Measurements from ENCODE around the gene CCDC57. TPM values are rescaled to one million over a fixed set of nuclear protein-coding genes. Genes with fewer than 3 reads are reported as not detected.
"Not testable (repeated sequence)": the region's sequence is repeated elsewhere in the genome, so short reads cannot be mapped to it uniquely, and the experiment has no call there.

Gene CCDC57
- polyA plus RNA-seq, 4 donors: 33.4 to 79.9 (median 43.5) TPM

- DNase-seq (ENCODE audit: low read depth in 4 of 4, low spot score in 3 of 4): no peak
These were observed 74.1 kb downstream of the CCDC57 start for GRCh38 chr17:82138511-82138992.

GRCh38 chr17:82134101-82134500 lies 78.5 kb downstream of the CCDC57 start:
- no peak for DNase-seq (ENCODE audit: low read depth in 4 of 4, low spot score in 3 of 4)

DNA sequence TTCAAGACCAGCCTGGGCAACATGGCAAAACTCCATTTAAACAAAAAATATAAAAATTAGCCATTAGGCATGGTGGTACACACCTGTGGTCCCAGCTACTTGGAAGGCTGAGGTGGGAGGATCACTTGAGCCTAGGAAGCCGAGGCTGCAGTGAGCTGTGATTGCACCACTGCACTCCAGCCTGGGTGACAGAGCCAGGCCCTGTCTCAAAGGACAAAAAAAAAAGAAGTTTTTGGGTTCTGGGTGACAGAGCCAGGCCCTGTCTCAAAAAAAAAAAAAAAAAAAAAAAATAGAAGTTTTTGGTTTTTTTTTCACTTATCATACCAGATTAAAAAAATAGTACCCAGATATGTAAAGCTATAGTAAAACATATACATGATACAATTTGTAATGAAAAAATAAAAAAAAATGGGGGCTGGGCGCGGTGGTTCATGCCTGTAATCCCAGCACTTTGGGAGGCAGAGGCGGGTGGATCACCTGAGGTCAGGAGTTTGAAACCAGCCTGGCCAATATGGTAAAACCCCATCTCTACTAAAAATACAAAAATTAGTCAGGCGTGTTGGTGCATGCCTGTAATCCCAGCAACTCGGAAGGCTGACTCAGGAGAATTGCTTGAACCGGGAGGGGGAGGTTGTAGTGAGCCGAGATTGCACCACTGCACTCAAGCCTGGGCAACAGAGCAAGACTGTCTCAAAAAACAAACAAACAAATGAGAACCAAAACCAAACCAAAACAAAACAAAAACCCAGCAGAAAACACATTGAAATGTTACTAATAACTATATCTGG lies 79.3 kb downstream of the CCDC57 start:
- not testable (repeated sequence) for DNase-seq (ENCODE audit: low read depth in 4 of 4, low spot score in 3 of 4)

DNA sequence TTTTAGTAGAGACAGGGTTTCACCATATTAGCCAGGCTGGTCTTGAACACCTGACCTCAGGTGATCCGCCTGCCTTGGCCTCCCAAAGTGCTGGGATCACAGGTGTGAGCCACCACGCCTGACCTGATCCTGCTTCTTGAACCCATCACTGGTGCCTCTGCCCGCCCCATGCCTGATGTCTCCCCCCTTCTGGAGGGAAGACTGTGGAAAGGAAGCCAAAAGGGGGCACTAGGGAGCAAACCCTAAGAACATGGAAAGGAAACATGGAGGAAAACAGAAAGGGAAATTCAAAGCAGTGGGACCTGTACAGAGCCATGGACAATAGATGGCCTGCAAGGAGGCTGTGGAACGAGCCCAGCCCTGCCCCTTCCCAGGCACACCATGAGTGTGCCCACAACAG lies 83.5 kb downstream of the CCDC57 start:
- no peak for DNase-seq (ENCODE audit: low read depth in 4 of 4, low spot score in 3 of 4)

GRCh38 chr17:82128287-82128686 lies 84.4 kb downstream of the CCDC57 start:
- no peak for DNase-seq (ENCODE audit: low read depth in 4 of 4, low spot score in 3 of 4)

GRCh38 chr17:82127704-82128103 lies 84.9 kb downstream of the CCDC57 start:
- DNase-seq (ENCODE audit: low read depth in 4 of 4, low spot score in 3 of 4): no peak

DNA sequence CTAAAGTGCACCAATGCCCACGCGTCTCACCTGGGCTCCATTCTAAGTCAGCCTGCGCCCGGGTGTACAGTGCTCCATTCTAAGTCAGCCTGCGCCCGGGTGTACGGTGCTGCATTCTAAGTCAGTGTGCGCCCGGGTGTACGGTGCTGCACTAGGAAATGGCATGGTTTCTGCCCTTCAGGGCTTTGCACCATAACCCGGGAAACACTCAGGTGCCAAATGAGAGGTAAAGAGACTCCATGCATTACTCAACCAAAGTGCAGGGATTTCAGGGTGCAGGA lies 85.4 kb downstream of the CCDC57 start:
- DNase-seq (ENCODE audit: low read depth in 4 of 4, low spot score in 3 of 4): no peak

DNA sequence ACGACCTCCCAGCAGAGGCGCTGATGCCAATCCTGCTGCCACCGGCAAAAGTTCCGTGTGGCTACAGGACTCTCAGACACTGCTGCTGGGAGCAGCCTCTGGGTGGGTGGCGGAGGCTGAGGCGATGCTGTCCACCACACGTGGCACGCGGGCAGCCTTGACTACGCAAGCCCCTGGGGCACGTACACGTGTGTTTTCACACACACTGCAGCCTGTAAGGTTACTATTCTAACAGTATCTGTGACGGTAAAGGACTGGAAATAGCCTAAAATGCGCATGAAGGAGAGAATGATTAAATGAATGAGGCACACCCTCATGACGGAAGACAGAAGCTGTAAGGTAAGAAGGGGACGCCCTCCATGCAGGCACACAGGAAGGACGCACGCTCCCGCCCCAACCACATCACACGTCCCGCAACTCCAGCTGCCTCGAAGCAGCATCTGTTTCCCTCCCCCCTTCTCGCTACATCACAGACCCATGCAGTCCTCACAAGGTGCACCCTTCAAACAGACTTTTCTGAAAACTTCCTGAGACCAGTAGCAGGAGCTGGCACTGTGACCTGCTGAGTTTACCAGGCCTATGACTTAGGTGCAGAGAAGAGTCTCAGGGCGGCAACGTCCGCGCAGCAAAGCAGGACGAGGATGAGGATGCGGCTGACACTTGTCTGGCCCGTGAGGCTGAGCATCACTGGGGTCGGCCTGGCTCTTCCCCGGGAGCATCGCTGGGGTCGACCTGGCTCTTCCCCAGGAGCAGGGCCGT lies 85.9 kb downstream of the CCDC57 start:
- DNase-seq (ENCODE audit: low read depth in 4 of 4, low spot score in 3 of 4): no peak

- no peak for DNase-seq (ENCODE audit: low read depth in 4 of 4, low spot score in 3 of 4)
These were observed 88.5 kb downstream of the CCDC57 start for GRCh38 chr17:82124101-82124500.

DNA sequence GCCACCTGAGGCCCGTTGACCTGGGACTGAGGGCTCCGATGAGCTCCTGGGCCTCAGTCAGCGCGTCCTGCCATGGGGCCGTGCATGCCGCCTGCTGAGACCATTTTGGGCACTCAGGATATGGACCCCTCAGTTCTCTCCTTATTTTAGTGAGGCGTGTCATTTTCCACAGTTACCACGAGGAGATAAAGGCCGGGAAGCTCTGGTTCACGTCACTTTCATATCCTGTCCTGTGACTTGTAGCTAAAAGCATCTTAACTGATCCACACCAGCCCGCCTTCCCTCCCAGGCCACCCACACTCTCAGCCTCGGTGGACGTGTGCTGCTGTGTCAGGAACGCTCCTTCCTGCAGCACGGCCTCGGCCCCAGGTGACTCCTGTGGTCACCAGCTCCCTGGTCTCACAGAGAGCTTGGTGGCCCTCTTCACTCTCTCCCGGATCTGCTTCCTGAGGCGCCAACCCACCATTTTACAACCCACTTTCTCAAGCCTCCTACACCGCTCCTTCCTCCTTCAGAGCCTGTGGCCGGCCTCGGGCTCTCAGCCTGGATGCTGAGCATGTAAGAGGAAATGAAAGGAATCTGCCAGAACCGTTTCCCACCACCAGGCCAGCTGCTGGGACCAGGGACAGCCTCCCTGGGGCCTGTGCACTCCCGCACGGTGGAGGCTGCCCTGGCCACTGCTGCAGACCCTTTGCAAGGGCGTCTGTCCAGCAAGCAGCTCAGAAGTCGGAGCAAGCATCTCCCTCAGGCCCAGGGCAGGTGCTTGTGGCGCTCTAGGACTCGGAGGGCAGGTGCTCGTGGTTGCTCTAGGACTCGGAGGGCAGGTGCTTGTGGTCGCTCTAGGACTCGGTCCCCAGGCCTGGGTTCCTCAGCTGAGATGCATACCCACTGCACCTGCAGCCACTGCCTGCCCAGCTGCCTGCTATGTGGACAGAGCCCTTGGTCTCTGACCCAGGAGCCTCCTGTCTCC lies 90.7 kb downstream of the CCDC57 start:
- DNase-seq (ENCODE audit: low read depth in 4 of 4, low spot score in 3 of 4): no peak

DNA sequence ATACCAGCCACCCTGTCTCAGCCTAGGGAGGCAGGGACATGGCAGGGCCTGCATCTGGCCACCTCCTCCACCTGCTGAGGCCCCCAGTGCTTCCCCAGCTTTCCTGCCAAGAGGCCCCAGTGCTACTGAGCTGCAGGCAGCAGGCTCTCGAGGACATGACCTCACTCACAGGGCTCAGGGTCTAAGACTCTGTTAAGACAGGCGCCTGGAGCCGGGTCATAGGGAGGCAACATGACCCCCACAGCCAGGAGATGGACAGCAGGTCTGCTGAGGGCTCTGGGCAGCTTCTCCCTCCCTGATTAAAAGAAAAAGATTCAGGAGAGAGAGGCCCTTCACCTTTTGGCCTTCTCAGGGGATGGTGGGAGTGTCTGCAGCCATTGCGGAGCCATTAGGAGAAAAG lies 91.4 kb downstream of the CCDC57 start:
- no peak for DNase-seq (ENCODE audit: low read depth in 4 of 4, low spot score in 3 of 4)

DNA sequence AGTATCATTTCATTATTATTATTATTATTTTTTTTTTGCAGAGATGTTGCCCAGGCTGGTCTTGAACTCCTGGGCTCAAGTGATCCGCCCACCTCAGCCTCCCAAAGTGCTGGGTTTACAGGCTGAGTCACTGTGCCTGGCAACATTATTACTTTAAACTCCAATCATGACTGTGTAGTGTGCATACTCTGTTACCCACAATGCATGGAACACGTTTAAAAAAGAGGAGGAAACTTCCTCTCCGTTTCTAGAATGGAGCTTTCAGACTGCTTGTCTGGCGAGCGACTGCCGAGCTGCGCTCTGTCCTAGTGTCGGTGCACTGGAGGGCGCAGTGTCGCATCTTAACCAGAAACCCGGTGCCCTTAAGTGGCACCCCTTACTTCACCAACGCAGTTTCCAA lies 92.5 kb downstream of the CCDC57 start:
- DNase-seq (ENCODE audit: low read depth in 4 of 4, low spot score in 3 of 4): no peak

- DNase-seq (ENCODE audit: low read depth in 4 of 4, low spot score in 3 of 4): no peak
These were observed 93.7 kb downstream of the CCDC57 start for GRCh38 chr17:82118815-82119380.

GRCh38 chr17:82118168-82118814 lies 94.4 kb downstream of the CCDC57 start:
- DNase-seq (ENCODE audit: low read depth in 4 of 4, low spot score in 3 of 4): no peak

GRCh38 chr17:82117139-82118090 lies 95.2 kb downstream of the CCDC57 start:
- no peak for DNase-seq (ENCODE audit: low read depth in 4 of 4, low spot score in 3 of 4)

GRCh38 chr17:82116246-82116645 lies 96.4 kb downstream of the CCDC57 start:
- DNase-seq (ENCODE audit: low read depth in 4 of 4, low spot score in 3 of 4): no peak

DNA sequence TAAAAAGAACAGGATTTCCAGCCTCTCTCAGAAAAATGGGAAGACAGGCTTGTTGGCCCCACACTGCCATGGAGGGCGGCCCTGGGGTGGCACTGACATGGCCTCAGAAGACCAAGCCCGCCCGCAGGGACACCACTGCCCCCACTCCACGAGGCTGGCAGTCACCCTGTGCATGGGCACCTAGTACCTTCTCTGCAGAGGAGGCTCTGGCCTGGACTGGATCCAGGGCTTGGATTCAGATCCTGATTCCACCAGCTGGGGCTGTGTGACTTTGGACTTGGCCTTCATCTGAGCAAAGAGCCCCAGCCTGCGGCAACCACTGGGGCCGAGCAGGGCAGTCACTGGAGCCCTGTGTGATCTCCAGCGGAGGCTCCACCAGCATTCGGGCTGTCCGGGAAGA lies 97.8 kb downstream of the CCDC57 start:
- DNase-seq (ENCODE audit: low read depth in 4 of 4, low spot score in 3 of 4): no peak

DNA sequence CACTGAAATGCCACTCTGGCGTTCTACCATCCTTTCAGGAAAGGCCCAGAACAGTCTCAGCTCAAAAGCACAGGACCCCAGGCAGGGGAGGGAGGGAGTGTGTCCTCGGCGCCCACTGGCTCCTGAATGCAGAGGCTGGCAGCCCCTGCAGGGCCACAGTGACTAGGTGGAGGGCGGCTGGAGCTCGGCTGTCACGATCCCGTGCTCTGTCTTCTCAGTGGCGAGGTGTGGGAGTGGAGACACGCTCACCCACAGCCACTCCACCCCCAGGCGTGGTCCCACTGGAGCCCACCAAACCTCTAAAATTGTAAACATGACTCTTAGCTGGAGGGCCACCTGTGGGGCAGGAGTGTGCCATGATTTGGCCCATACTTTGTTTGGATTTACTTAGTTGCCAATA lies 98.2 kb downstream of the CCDC57 start:
- DNase-seq (ENCODE audit: low read depth in 4 of 4, low spot score in 3 of 4): no peak

- DNase-seq (ENCODE audit: low read depth in 4 of 4, low spot score in 3 of 4): no peak
These were observed 98.7 kb downstream of the CCDC57 start for GRCh38 chr17:82113941-82114340.

All from left renal pelvis (tissue), 4 donors.